Stimulated activated CD8-positive, alpha-beta memory T cell treated with anti-CD3 and anti-CD28 coated beads, Interleukin-7, amount 100 ng/mL, for 48 hours (primary cell): Measurements from ENCODE around the gene USP10.

Experiments used
- DNase-seq, 2 donors: peaks; one replicate each; pipeline ENCODE4 v3.0.0-alpha.2; 2020; ENCODE audit warnings: low read depth in 1 of 2; ENCODE audit errors: extremely low read depth in 1 of 2

The USP10 gene

DNA sequence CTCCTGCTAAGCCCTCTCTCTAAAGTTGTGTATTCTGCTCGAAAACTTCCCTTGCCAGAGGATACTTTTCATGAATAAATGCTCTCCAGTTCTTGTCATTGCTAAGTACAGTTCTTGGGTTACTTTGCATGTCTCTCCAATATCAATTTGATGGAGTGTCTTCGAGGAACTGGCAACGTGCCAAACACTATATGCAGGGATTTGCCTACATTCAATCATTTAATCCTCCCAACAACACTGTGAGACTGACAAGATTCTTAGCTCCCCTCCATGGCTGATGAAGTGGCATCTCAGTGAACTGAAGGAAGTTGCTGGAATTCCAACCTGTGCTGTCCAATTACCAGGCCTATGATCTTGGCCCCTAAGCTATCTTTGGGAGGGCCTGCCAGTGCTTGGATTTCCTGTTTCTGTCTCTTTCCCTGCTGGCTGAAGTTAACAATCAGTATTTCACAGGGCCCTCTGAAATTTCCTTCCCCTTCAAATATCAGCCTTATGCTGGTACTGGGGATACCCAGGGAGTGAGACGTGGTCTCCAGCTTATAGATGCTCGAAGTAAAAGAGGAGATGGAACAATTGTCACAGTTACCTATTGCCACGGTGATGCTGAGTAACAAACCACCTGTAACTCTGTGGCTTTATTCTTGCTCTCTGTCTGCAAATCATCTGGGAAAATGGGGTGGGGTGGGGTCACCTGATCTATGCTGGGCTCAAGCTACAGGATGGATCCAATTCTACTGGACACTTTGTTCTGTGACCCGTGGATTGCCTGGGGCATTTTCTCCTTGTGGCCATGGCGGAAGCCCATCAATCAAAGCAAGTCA, 100.6 kb downstream of the USP10 start:
- no peak for DNase-seq

GRCh38 chr16:84803146-84803545, 103.3 kb downstream of the USP10 start:
- no peak for DNase-seq

DNA sequence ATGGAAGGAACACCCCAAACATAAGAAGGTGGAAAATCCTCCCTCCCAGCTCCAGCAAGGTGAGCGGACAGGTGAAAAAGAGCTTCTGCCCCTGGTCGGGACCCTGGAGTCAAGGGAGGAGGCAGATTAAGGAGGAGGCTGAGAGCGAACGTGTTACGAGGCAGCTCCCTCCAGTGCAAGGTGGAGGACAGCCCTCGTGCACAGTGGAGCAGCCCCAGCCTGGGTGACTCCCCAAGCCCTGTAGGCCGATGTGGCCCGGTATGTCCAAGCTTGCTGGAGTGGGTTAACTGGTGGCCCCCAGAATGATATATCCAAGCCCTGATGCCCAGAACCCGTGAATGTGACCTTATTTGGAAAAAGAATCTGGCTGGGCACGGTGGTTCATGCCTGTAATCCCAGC, 104.5 kb downstream of the USP10 start:
- no peak for DNase-seq

- no peak for DNase-seq
Measured at GRCh38 chr16:84806256-84806889, 106.6 kb downstream of the USP10 start.

- DNase-seq, result no peak
Measured at GRCh38 chr16:84806890-84807258, 107.1 kb downstream of the USP10 start.

GRCh38 chr16:84807776-84808175, 108.0 kb downstream of the USP10 start:
- no peak for DNase-seq

DNA sequence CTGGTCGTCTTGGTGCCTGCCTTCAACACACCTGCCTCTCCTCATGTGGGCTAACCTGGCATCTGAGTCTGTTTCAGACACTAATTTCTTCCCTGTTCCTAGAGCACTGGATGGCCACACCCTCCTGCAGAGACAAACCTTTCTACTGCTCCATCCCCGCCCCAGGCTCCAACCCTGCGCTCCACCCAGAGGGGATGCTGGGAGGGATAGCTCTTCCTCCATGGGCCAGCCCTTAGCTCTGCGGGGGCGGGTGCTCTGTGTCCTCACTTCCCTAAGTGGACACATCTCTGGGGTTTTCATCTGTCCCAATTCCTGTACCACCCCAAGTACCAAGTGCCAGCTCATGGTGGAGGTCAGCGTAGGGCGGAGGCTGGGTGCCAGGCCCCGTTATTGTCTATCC, 109.0 kb downstream of the USP10 start:
- DNase-seq, result no peak

DNA sequence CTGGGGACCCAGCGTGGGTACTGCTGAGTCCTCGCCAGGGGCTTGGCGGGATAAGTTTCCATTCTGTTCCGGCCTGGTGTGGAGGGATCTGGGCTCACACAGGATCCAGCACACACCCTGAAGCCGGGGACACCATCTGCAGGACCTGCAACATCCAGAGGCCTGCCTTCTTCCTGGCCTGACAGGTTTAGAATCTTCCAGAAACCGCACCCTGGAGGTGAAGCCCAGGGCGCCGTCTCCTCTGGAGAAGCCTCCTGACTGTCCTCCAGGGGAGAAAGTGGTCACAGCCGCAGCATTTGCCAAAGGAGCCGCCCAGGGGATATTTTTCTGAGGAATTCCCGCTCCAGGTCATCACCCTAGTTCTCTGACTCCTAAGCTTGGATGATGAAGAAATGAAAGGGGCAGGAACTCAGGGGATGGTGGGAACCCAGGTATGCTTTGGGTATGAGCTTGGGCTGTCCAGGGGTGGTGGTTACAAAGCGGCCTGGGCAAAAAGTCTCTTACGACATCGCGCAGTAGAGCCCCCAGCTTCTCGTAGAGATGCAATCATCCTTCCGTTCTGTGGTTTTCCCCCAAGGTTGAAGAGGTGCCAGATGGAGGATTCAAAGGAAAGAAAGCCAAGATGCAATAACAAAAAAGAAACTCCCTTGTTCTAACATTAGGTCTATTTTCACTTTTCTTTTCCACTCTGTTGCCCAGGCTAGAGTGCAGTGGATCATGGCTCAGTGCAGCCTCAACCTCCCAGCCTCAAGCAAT, 110.9 kb downstream of the USP10 start:
- DNase-seq, result peak in 1 of 2 donors; percentile 20

DNA sequence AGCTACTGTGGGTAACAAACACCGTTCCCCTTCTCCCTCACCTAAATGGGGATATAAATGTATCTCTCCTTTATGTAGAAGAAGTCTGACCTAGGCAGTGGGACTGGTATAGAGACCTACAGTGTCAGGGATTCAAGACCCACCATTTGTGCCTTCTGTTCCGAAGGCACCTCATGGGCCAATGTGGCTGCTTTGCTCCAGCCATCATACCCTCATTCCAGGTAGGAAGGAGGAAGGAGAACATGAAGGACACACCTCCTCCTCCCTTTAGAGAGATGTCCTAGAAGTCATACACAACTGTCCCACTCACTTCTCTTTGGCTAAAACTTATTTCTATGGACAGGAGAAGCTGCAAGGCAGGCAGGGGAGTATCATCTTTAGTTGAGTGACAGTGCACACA, 111.7 kb downstream of the USP10 start:
- no peak for DNase-seq

DNA sequence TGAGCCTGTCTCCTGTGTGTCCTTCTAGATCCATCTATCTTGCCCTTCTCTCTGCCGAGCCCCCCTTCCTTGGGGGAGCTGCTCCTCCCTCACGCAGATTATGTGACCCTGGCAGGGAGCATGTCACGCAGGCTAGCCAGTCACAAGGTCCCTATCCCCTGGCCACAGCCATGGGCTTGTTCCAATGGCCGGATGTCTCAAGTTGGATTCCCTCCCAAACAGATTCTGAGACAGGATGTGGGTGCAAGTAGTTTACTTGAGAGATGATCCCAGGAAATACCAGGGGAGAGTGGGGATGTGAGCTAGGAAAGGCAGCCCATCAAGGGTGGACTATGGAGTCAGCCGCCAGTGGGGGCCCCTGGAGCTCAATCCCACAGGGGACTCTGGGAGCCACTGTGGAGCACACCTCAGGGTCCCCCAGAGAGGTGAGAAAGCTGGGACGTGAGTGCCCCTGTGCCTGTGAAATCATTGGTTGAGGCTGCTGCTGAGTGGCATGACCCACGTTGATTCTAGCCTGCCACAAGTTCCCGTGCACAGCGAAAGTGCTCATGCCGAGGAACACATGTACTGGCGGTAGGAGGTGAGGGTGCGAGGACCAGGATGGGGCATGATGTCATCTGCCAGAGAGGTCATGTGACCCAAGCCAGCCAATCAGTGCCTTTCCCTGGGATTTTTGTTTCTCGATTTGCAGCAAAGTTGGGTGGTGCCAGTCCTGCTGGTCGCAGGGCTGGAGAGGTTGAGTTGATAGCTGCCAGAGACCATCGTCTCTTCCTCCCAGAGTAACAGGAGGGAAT, 113.5 kb downstream of the USP10 start:
- DNase-seq, result no peak

- no peak for DNase-seq
Measured at GRCh38 chr16:84815462-84815861, 115.7 kb downstream of the USP10 start.

DNA sequence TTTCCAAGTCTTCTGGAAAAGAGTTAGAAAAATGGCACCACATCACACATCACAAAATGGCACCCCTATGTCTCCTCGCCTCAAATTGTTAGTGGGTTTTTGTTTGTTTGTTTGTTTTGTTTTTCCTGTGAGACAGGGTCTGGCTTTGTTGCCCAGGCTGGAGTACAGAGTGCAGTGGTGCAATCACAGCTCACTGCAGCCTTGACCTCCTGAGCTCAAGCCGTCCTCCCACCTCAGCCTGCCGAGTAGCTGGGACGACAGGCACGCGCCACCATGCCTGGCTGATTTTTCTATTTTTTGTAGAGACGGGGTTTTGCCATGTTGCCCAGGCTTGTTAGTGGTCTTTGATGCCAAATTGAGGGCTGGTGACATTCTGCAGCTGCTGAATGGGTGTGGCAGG, 116.2 kb downstream of the USP10 start:
- DNase-seq, result no peak

- no peak for DNase-seq
Measured at GRCh38 chr16:84816485-84816884, 116.7 kb downstream of the USP10 start.

- no peak for DNase-seq
Measured at GRCh38 chr16:84817206-84817605, 117.4 kb downstream of the USP10 start.

GRCh38 chr16:84817613-84818012, 117.8 kb downstream of the USP10 start:
- no peak for DNase-seq

- no peak for DNase-seq
Measured at GRCh38 chr16:84818133-84818532, 118.3 kb downstream of the USP10 start.

DNA sequence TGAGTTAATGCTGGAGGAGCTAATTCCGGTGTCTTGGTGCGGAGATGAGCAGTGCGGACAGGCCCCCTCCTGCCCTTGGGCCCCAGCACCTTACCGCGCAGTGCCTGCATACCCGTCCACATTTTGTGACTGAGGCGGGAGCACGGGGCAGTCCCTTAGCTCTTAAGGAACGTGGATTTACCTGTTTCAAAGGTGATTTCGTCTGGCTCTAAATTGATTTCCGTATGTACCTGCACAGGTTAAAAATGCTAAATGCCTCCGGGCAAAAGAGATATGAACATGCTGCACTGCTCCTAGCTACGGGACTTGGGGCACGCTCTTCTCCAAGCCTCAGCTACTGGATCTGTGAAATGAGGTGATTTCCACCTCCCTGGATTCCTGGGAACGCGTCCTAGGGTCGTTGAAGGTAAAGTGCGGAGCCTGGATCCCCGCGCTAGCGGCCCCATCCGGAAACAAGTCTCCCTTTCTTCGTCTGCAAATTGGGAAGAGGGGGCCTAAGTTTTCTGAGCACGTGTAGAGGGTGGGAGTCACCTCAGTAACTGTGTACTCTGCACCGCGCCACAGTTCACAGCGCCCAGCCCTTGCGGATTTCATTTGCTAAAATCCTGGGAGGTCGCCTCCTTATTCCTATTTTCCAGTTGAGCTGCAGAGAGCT, 119.3 kb downstream of the USP10 start:
- no peak for DNase-seq

GRCh38 chr16:84819644-84820304, 120.0 kb downstream of the USP10 start, which contains the start of gene CRISPLD2:
Gene CRISPLD2 (plus strand): TSS chr16:84819985. CDS start chr16:84838496, 18,511 bp downstream.
- DNase-seq, result peak; percentile 70 to 83

- DNase-seq, result no peak
Measured at GRCh38 chr16:84820305-84820684, 120.5 kb downstream of the USP10 start.

DNA sequence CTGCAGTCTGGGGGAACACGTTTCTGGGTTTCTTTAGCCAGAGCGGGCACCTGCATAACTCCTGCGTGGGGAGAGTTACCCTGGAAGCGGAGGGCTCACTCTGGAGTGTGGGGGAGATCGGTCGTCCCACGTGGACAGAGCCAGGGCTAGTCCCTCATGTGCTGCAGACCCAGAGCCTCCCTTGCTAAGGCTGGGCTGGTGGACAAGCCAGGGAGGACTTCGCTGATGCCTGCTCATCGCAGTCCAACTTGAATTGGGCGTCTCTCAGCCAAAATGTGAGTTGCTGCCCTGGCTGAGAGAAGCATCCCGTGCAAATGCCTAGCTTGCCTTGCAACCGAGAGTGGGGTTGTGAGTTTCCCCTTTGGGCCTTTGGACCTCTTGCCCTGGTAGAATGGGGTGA, 121.0 kb downstream of the USP10 start:
- DNase-seq, result no peak
